Measurements from ENCODE around the gene ACER3.
"Not testable (repeated sequence)": the region's sequence is repeated elsewhere in the genome, so short reads cannot be mapped to it uniquely, and the experiment has no call there.

The ACER3 gene

GRCh38 chr11:77042111-77042726 lies 181.5 kb downstream of the ACER3 start:
- no peak for DNase-seq

GRCh38 chr11:77044356-77044755 lies 183.6 kb downstream of the ACER3 start:
- no peak for DNase-seq

- no peak for DNase-seq
These were observed 184.2 kb downstream of the ACER3 start for GRCh38 chr11:77044886-77045285.

- peak; percentile 14 for DNase-seq
These were observed 185.4 kb downstream of the ACER3 start for GRCh38 chr11:77046060-77046501.

- peak; percentile 71 for DNase-seq
These were observed 186.5 kb downstream of the ACER3 start for GRCh38 chr11:77047007-77047927.

DNA sequence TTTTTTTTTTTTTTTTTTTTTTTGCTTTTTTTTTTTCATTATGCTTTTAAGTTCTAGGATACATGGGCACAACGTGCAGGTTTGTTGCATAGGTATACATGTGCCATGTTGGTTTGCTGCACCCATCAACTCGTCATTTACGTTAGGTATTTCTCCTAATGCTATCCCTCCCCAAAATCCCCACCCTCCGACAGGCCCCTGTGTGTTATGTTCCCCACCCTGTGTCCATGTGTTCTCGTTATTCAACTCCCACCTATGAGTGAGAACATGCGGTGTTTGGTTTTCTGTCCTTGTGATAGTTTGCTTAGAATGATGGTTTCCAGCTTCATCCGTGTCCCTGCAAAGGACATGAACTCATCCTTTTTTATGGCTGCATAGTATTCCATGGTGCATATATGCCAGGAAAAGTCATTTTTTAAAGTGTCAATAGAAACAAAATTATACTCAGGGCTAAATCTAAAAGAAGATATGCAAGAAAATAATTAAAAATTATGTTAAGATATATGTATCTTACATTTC lies 187.3 kb downstream of the ACER3 start:
- not testable (repeated sequence) for DNase-seq

GRCh38 chr11:77049026-77049425 lies 188.3 kb downstream of the ACER3 start:
- no peak for DNase-seq

GRCh38 chr11:77051511-77051910 lies 190.8 kb downstream of the ACER3 start:
- DNase-seq = no peak

DNA sequence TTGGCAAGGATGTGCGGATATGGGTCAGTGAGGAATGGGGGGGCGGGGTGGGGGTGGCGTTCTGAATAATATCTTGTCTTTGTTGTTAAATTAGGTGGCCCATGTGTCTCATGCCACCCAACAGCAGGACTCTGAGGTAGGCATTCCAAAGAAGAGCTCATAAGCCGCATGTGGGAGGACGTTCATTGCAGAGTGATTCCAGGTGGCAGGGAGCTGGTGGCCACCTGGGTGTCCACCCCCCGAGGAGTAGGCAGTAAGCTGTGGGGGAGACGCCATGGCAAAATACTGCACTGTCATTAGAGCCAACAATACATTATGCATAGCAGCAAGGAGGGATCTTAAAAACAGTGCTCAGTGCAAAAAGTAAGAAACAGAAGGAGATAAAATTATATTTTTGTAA lies 191.8 kb downstream of the ACER3 start:
- no peak for DNase-seq

DNA sequence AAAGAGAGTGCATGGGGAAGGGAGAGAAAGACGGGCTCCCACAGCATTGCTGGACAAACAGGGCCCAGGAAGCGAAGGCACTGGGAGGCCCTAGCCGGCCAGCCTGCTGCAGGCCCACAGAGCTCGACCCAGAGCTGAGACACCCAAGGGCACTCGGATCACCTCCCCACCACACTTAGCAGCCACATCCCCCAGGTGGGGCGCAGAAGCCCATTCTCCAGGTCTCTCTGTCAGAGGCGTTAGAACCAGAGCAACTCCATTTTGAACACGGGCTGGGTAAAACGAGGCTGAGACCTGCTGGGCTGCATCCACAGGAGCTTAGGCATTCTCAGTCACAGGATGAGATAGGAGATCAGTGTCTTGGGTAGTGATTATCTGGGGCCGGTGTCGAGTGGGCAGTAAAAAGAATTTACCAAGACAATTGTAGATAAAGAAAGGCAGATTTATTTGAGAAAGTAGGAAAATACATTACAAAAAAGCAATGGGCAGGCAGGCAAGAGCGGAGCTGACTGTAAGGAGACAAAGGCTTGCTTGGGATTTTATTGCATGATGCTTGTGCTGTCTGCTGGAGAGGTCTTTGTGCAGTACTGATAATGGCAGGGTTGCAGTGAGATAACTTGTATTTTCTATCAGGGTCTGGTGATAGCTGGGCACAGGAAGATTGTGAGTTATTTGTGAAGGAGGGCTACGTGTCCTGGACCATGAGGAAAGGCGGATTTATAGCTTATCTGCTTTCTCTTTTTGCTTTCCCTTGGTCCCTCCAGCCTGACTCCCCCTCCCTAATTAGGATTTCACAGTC lies 192.7 kb downstream of the ACER3 start:
- no peak for DNase-seq

DNA sequence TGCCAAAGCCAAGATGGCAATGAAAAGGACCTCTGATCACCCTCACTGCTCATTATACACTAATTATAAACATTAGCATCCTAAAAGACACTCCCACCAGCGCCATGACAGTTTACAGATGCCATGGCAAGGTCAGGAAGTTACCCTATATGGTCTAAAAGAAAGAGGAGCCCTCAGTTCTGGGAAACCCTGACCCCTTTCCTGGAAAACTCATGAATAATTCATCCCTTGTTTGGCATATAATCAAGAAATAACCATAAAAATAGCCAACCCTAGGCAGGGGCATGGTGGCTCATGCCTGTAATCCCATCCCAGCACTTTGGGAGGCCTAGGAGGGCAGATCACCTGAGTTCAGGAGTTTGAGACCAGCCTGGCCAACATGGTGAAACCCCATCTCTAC lies 193.4 kb downstream of the ACER3 start:
- DNase-seq = no peak

- DNase-seq = no peak
These were observed 194.4 kb downstream of the ACER3 start for GRCh38 chr11:77055101-77055561.

- DNase-seq = no peak
These were observed 195.2 kb downstream of the ACER3 start for GRCh38 chr11:77055913-77056312.

DNA sequence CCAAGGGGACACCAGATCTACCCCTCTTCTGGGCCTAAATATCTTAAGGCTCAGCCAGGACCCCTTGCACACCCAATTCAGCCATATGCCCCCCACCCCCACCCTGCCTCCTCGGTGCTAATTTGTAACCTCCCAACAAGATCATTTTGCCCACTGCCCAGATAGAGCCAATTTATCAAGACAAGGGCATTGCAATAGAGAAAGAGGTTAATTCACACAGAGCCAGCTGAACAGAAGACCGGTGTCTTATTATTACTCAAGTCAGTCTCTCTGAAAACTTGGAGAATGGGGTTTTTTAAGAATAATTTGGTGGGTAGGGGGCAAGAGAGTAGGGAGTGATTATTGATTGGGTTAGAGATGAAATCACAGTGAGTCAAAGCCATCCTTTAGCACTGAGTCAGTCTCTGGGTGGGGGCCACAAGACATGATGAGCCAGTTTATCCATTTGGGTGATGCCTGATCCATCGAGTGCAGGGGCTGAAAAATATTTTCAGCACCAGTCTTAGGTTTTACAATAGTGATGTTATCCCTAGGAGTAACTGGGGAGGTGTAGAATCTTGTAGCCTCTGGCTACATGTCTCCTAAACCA lies 196.2 kb downstream of the ACER3 start:
- DNase-seq = no peak

DNA sequence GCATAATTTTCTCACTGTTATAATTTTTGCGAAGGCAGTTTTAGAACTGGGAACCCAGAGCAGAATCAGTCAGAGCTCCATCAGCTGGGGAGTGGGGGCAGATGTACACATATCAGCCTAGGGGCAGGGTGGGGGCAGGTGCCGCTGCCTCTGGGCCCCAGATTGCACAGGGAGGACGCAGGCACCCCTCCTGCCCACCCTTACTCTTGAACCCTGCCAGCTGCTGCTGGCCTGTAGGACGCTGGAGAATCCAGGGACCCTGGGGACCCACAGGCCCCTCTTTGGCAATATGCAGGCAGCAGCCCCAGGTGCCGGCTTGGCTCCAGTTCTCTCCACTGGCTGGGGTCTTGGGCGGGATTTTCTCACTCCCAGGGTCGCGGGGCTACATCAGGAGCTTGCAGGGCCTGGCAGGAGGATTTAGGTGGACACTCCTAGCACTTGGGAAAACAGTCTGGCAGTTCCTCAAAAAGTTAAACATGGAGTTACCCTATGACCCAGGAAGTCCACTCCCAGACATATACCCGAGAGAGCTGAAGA lies 197.3 kb downstream of the ACER3 start:
- no peak for DNase-seq

GRCh38 chr11:77058900-77059299 lies 198.2 kb downstream of the ACER3 start:
- DNase-seq = no peak

GRCh38 chr11:77059806-77060205 lies 199.1 kb downstream of the ACER3 start:
- DNase-seq = no peak

- DNase-seq = no peak
These were observed 199.5 kb downstream of the ACER3 start for GRCh38 chr11:77060234-77060633.

GRCh38 chr11:77061258-77061657 lies 200.5 kb downstream of the ACER3 start:
- not testable (repeated sequence) for DNase-seq

DNA sequence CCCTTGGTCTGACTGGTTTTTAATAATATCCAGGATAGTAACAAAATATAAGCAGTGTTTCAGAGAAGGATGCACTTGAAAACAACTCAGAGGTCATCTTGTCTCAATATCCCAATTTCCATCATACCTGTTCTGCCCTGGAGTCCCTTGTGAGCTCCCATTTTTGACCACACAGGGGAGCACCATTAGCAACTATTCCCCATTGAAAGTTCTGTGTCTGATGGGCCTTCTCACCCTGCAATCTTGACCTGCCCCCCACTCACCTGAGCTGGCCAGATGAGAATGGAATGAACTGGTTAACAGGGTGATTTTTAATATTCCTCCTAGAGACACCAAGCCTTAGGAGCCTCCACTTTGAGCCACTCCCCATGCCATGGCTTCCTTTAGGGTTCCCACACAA lies 202.2 kb downstream of the ACER3 start:
- no peak for DNase-seq

GRCh38 chr11:77063407-77063806 lies 202.7 kb downstream of the ACER3 start:
- DNase-seq = no peak

DNA sequence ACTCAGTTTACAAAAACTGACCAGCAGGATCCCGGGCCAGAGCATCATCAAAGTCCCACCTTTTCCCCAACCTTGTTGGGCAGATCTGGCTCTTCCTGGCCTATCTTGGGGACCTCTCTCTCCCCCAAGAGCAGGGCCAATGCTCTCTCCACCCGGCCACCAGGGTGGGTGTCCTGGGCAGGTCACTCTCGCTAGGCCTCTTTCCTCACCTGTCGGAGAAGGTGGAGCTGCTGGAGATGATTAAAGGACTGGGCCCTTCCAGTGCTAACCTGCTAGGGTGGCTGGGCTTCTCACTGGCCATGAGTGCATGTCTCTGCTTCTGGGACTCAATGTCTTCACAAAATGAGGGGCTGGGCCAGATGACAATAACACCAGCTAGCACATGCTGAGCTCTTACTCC lies 203.1 kb downstream of the ACER3 start:
- no peak for DNase-seq

Data from NCI-H748 treated with DMSO at 0.1 percent for 48 hours (cell line).